RCC 7860 (cell line): ENCODE data around the gene NME9.
"Not testable (repeated sequence)": the region's sequence is repeated elsewhere in the genome, so short reads cannot be mapped to it uniquely, and the experiment has no call there.

Experiments
- DNase-seq: peaks from one replicate; pipeline ENCODE4 v3.0.0-alpha.2; 2015; ENCODE audit warnings: low spot score
- FAIRE-seq: peaks from 2 replicates; lab custom pipeline; 2012; peaks lifted over from hg19 to GRCh38; lab: Jason Lieb, UNC

NME9 gene

GRCh38 chr3:138329127-138329983 lies at the start of gene NME9:
NME9 (minus strand) TSS chr3:138329851; CDS start chr3:138329335, 516 bp downstream.
- FAIRE-seq: peak; percentile 10
- DNase-seq: peak; percentile 69

- FAIRE-seq (no peak), DNase-seq (no peak)
Measured at GRCh38 chr3:138378990-138379389, 49.3 kb upstream of the NME9 start.

- FAIRE-seq: no peak
- no peak for DNase-seq
Measured at GRCh38 chr3:138378331-138378730, 48.7 kb upstream of the NME9 start.

- no peak for DNase-seq
- no peak for FAIRE-seq
Measured at GRCh38 chr3:138377804-138378203, 48.2 kb upstream of the NME9 start.

GRCh38 chr3:138377212-138377611 lies 47.6 kb upstream of the NME9 start:
- not testable (repeated sequence) for DNase-seq, FAIRE-seq

GRCh38 chr3:138376663-138377062 lies 47.0 kb upstream of the NME9 start:
- FAIRE-seq: no peak

GRCh38 chr3:138375447-138375846 lies 45.8 kb upstream of the NME9 start:
- FAIRE-seq (no peak), DNase-seq (no peak)

More at GRCh38 chr3:138376663-138377062, 47.0 kb upstream of the NME9 start:
- DNase-seq: no peak

- DNase-seq (no peak), FAIRE-seq (no peak)
Measured at GRCh38 chr3:138374573-138375134, 45.0 kb upstream of the NME9 start.

- no peak for DNase-seq
- FAIRE-seq: no peak
Measured at GRCh38 chr3:138373736-138374094, 44.1 kb upstream of the NME9 start.

GRCh38 chr3:138373087-138373735 lies 43.6 kb upstream of the NME9 start:
- DNase-seq (no peak), FAIRE-seq (no peak)

- FAIRE-seq (no peak), DNase-seq (no peak)
Measured at GRCh38 chr3:138371070-138371965, 41.7 kb upstream of the NME9 start.

GRCh38 chr3:138370321-138370720 lies 40.7 kb upstream of the NME9 start:
- FAIRE-seq (no peak), DNase-seq (no peak)

GRCh38 chr3:138369151-138369900 lies 39.7 kb upstream of the NME9 start:
- no peak for FAIRE-seq
- DNase-seq: no peak

GRCh38 chr3:138367911-138368310 lies 38.3 kb upstream of the NME9 start:
- no peak for FAIRE-seq
- DNase-seq: no peak

GRCh38 chr3:138367326-138367850 lies 37.7 kb upstream of the NME9 start:
- DNase-seq (no peak), FAIRE-seq (no peak)

GRCh38 chr3:138366006-138366759 lies 36.5 kb upstream of the NME9 start:
- FAIRE-seq (no peak), DNase-seq (no peak)

- DNase-seq (no peak), FAIRE-seq (no peak)
Measured at GRCh38 chr3:138365253-138365555, 35.6 kb upstream of the NME9 start.

- FAIRE-seq (no peak), DNase-seq (no peak)
Measured at GRCh38 chr3:138364356-138365252, 35.0 kb upstream of the NME9 start.
